Common myeloid progenitor, CD34-positive (primary cell): ENCODE results near the gene PPL.
A peak's percentile ranks its signal among the peaks of the same experiment; 100 is the strongest.
"Not testable (repeated sequence)": the region's sequence is repeated elsewhere in the genome, so short reads cannot be mapped to it uniquely, and the experiment has no call there.

ENCODE experiments used
- CTCF ChIA-PET: fragments of 350-600 bp; sonication (Branson Sonifier 250); formaldehyde crosslinking; loops from one replicate; lab custom pipeline; 2021; ENCODE audit warnings: antibody characterized with exemption; lab: Charles Lee
- POLR2A ChIA-PET: fragments of 350-600 bp; sonication (Branson Sonifier 250); formaldehyde crosslinking; loops from one replicate; lab custom pipeline; 2021; ENCODE audit warnings: antibody characterized with exemption; lab: Charles Lee
- DNase-seq, 3 donors: peaks; one replicate each; pipeline versions ENCODE4 v3.0.0 to v3.0.0-alpha.2; 2013
- H3K27ac ChIP-seq, 2 experiments: 1 replicate in 1 of 2; 2 replicates in 1 of 2; pipeline ENCODE4 v1.7.0; 2013; ENCODE audit warnings: inconsistent platforms in 2 of 2, low read length in 2 of 2, mild to moderate bottlenecking in 2 of 2, low read depth in 1 of 2, moderate library complexity in 1 of 2; ENCODE audit not compliant: severe bottlenecking in 2 of 2, insufficient read depth in 1 of 2, poor library complexity in 1 of 2
- H3K27me3 ChIP-seq, 5 experiments: replicated peaks in 2 of 5; 1 replicate in 3 of 5; 2 replicates in 2 of 5; pipeline versions ENCODE4 v1.6.1 to v1.7.0; 2013; ENCODE audit warnings: low read length in 4 of 5, mild to moderate bottlenecking in 2 of 5, moderate library complexity in 2 of 5, inconsistent platforms in 1 of 5; ENCODE audit not compliant: insufficient read depth in 5 of 5, control insufficient read depth in 4 of 5
- H3K36me3 ChIP-seq, 4 experiments: 1 replicate in 2 of 4; 2 replicates in 2 of 4; pipeline versions ENCODE4 v1.6.1 to v1.7.0; 2013; ENCODE audit warnings: low read length in 3 of 4, control low read depth in 1 of 4, mild to moderate bottlenecking in 1 of 4; ENCODE audit not compliant: control insufficient read depth in 4 of 4, insufficient read depth in 4 of 4
- H3K4me1 ChIP-seq, 4 experiments: 1 replicate in 3 of 4; 2 replicates in 1 of 4; pipeline versions ENCODE4 v1.6.1 to v1.7.1; 2013; ENCODE audit warnings: low read length in 3 of 4, mild to moderate bottlenecking in 3 of 4, control low read depth in 1 of 4, inconsistent platforms in 1 of 4, moderate library complexity in 1 of 4; ENCODE audit not compliant: control insufficient read depth in 4 of 4, insufficient read depth in 4 of 4; ENCODE audit errors: control extremely low read depth in 1 of 4
- H3K4me3 ChIP-seq, 7 experiments: 1 replicate in 4 of 7; 2 replicates in 3 of 7; pipeline versions ENCODE4 v1.5.1 to v1.7.0; 2013; ENCODE audit warnings: mild to moderate bottlenecking in 7 of 7, low read length in 6 of 7, moderate library complexity in 6 of 7, inconsistent platforms in 2 of 7, low read depth in 2 of 7, control low read depth in 1 of 7; ENCODE audit not compliant: insufficient read depth in 4 of 7, control insufficient read depth in 1 of 7; ENCODE audit errors: extremely low read depth in 1 of 7
- H3K9me3 ChIP-seq, 5 experiments: 1 replicate in 4 of 5; 2 replicates in 1 of 5; pipeline versions ENCODE4 v1.6.1 to v1.7.1; 2013; ENCODE audit warnings: low read length in 4 of 5, mild to moderate bottlenecking in 2 of 5, inconsistent platforms in 1 of 5, low read depth in 1 of 5, moderate library complexity in 1 of 5; ENCODE audit not compliant: control insufficient read depth in 4 of 5, insufficient read depth in 2 of 5; ENCODE audit errors: control extremely low read depth in 1 of 5
- WGBS: methylation state at CpG from one replicate; pipeline ENCODE4 v1.1.5; 2013; ENCODE audit not compliant: insufficient coverage; 5-methylcytosine and 5-hydroxymethylcytosine counted together

PPL gene

DNA sequence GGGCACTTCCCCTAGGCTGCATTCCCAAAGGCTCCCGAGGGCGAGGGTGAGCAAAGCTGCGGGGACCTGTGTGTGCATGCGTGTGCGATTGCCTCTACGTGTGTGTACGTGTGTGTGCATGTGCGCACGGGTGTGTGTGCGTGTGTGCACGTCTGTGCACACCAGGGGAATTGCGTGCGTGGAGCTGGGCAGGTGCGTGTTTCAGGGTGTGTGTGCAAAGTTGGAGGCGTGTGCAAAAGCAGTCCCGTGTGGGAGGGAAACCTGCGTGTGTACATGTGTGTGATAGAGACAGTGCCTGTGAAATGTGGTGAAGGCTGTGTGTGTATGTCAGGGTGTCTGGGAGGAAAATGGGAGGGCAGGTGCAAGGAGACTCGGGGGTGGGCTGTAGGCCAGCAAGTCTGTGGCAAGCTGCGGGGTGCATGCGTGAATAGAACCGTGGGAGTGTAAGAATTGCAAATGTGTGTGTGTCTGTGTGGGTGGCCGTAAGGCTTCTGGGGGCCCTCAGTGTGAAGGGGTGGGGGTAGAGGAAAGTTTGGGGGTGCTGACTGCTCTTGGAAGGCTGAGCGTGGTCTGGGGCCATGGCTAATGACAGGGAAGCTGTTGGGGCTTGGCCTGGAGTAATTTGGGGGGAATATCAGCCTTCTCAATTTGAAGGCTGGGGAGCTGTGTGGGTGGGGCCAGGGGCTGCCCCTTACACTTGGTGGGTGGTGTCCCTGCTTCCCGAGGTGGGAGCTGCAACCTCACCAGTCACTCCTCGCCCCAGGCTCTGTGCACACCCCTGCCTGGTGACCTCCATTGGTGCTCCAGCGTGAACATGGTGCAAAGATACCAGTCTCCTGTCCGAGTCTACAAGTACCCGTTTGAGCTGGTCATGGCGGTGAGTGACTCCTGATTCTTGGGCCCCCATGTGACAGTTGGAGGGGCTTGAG, 21.8 kb upstream of the PPL start:
- POLR2A ChIA-PET, result no interaction called here
- Histone ChIP-seq H3K27me3 (peaks cover 0 to 32% (median 7%) of the 10 kb centered on the region in 5 experiments), H3K9me3 (no peaks in the 10 kb centered on the region), H3K4me1 (peaks cover 0 to 20% (median 15%) of the 10 kb centered on the region in 4 experiments), H3K4me3 (peak overlapping the region in 6 of 7 experiments; percentile 36 to 75 (median 54)), H3K27ac (no peak overlapping the region), H3K36me3 (no peaks in the 10 kb centered on the region)
- CTCF ChIA-PET, result interaction anchor here (0.9 to 2.8 kb wide), 2 partner anchors 10 to 17 kb away, joined by 3 to 10 read pairs; no protein-coding TSS in a partner anchor
- 56% methylated on average over 26 of the region's 29 CpGs for WGBS
- no peak for DNase-seq

DNA sequence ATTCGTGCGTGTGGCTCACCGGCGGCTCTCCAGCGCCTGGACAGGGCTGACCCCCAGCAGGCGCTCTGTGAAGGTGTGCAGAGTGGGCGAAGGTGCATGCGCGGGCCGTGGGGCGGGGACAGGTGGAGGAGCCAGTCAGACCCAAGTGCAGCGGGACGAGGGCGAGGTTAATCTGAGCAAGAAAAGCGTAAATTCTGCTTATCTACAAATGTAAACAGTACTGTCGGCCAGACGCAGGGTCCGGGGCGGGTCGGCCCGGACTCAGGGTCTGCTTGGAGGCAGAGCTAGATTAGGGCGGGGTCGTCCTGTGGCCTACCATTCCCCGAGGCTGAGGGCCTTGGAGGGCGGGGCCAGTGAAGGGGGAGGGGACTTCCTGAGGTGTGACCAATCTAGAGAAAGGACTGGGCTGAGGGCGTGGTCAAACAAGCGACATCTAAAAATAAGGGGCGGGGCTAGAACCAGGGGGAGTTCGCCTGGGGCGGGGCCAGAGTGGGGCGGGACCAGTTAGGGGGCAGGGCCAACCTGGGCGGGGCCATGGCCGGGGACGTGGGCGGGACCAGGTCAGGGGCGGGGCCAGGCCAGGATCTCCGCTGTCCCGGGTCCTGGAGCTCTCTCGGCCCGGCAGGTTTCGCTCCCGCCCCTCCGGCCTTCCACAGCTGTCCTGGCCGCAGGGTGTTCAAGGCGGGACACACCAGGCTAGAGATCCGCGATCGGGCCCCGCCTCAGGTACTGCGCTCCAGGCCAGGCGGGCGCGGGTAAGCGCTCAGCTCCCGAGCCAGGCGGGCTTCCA, 21.0 kb upstream of the PPL start, which contains the start of gene SEC14L5:
TSS of gene SEC14L5 (plus strand) at position 611 of the 790 bp plus-strand sequence. CDS start 994 bp downstream, outside the sequence.
- ChIA-PET POLR2A (interaction anchor here (0.5 kb wide), 1 partner anchor 628 kb away, joined by 3 read pairs; no protein-coding TSS in a partner anchor), CTCF (interaction anchor here (0.9 to 2.8 kb wide), 2 partner anchors 10 to 18 kb away, joined by 3 to 10 read pairs; no protein-coding TSS in a partner anchor)
- H3K4me3 ChIP-seq, result peak within 1 kb of the TSS; percentile 51 to 81 (median 70)

DNA sequence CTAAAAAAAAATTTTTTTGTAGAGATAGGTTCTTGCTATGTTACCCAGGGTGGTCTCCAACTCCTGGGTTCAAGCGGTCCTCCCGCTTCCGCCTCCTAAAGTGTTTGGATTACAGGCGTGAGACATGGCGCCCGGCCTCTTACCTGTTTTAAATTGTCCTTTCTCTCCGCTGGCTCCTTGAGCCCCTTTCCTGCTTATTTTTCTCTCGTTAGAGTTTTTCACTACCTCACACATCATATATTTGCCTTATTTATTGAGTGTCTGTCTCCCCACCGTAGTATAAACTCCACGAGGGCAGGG, 20.4 kb upstream of the PPL start:
- no peak for DNase-seq
- Histone ChIP-seq H3K9me3 (no peaks in the 10 kb centered on the region), H3K4me1 (peaks cover 0 to 24% (median 15%) of the 10 kb centered on the region in 4 experiments), H3K27me3 (peaks cover 0 to 32% (median 7%) of the 10 kb centered on the region in 5 experiments), H3K36me3 (no peaks in the 10 kb centered on the region), H3K27ac (no peak overlapping the region), H3K4me3 (peak overlapping the region; percentile 51 to 81 (median 70))
- 17% methylated on average over 8 of the region's 10 CpGs for WGBS
- ChIA-PET CTCF (interaction anchor here (1.2 to 2.0 kb wide), 2 partner anchors 9 to 11 kb away, joined by 3 to 6 read pairs; no protein-coding TSS in a partner anchor), POLR2A (no interaction called here)

More for the DNA sequence above, 21.0 kb upstream of the PPL start, which contains the start of gene SEC14L5:
- no peaks in the 10 kb centered on the region for H3K9me3 ChIP-seq
- under 1% methylated on average over 56 of the region's 56 CpGs for WGBS
- H3K4me1 ChIP-seq, result peaks cover 0 to 24% (median 15%) of the 10 kb centered on the region in 4 experiments
- no peaks in the 10 kb centered on the region for H3K36me3 ChIP-seq
- peak; percentile 97 to 98 (median 98) for DNase-seq
- H3K27me3 ChIP-seq, result peaks cover 0 to 32% (median 7%) of the 10 kb centered on the region in 5 experiments
- H3K27ac ChIP-seq, result no peak within 1 kb of the TSS

DNA sequence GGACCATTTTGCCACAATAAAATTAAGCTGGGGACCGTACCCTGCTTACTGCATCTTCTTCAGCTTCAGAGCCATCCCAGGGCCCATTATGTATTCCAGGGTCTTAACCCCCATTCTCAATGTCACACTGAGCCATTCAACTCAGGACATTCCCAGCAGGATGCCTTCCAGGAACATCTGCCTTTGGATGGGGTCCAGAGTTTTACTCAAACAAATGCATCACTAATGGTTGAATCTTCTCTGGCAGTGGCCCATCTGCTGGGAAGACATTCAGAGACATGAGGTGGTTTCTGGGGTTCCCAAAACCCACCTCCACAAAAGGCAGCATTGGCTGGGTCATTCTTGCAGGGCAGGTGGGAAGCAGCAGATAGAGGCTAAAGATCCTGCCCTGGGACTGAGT, 17.8 kb upstream of the PPL start:
- peaks cover 0 to 24% (median 15%) of the 10 kb centered on the region in 4 experiments for H3K4me1 ChIP-seq
- DNase-seq, result no peak
- ChIA-PET CTCF (interaction anchor here (1.5 kb wide), 1 partner anchor 443 kb away, joined by 3 read pairs; no protein-coding TSS in a partner anchor), POLR2A (no interaction called here)
- H3K27ac ChIP-seq, result no peak overlapping the region
- no peaks in the 10 kb centered on the region for H3K9me3 ChIP-seq
- 100% methylated on average over 1 of the region's 1 CpG for WGBS
- peaks cover 0 to 17% (median 3%) of the 10 kb centered on the region in 5 experiments for H3K27me3 ChIP-seq
- no peak overlapping the region for H3K4me3 ChIP-seq
- H3K36me3 ChIP-seq, result no peaks in the 10 kb centered on the region

DNA sequence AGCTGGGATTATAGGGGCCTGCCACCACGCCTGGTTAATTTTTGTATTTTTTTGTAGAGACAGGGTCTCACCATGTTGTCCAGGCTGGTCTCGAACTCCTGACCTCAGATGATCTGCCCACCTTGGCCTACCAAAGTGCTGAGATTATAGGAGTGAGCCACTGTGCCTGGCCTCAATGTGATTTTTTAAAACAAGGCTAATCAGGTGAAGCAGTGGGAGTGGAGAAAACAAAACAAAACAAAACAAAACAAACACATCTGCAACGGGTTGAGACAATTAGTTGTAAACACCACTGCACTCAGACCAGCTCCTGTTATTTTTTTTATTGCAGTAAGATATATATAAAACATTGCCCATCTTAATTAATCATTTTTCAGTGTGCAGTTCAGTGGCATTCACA, 14.6 kb upstream of the PPL start:
- H3K27me3 ChIP-seq, DNase-seq, H3K36me3 ChIP-seq, CTCF ChIA-PET, H3K9me3 ChIP-seq, H3K4me3 ChIP-seq, POLR2A ChIA-PET, H3K27ac ChIP-seq: not testable (repeated sequence)
- 100% methylated on average over 2 of the region's 3 CpGs for WGBS
- H3K4me1 ChIP-seq, result peaks cover 0 to 12% (median 5%) of the 10 kb centered on the region in 4 experiments

DNA sequence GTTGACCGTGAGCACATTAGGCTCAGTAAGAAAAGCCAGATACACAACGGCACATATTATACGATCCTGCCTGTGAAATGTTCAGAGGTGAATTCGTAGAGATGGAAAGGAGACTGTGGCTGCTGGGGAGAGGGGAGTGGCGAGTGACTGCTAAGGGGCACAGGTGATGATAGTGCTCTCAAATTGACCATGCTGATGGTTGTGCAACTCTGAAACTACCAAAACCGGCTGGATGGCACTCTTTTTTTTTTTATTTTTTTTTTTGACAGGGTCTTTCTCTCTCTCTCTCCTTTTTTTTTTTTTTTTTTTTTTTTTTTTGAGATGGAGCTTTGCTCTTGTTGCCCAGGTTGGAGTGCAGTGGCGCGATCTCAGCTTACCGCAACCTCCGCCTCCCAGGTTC, 13.0 kb upstream of the PPL start:
- Histone ChIP-seq H3K4me3 (no peak overlapping the region), H3K9me3 (no peaks in the 10 kb centered on the region), H3K36me3 (no peaks in the 10 kb centered on the region), H3K4me1 (peaks cover 0 to 11% (median 6%) of the 10 kb centered on the region in 4 experiments), H3K27me3 (peaks cover 0 to 3% (median 0%) of the 10 kb centered on the region in 5 experiments), H3K27ac (no peak overlapping the region)
- POLR2A ChIA-PET, result no interaction called here
- CTCF ChIA-PET, result interaction anchor here (0.6 to 1.8 kb wide), 2 partner anchors 26 to 245 kb away, joined by 3 to 4 read pairs; no protein-coding TSS in a partner anchor
- WGBS, result 88% methylated on average over 3 of the region's 10 CpGs
- no peak for DNase-seq
